Upper lobe of left lung (tissue), 6 donors: ENCODE results near the gene SH3GL2. TPM values are rescaled to one million over a fixed set of nuclear protein-coding genes. Genes with fewer than 3 reads are reported as not detected.

Experiments used
- ATAC-seq, 2 donors: fragments of 200-7000 bp; cut with Tn5 transposase; one replicate each; pipeline ENCODE4 v1.9.1; 2022; ENCODE audit warnings: mild to moderate bottlenecking in 2 of 2, moderate library complexity in 2 of 2; ENCODE audit not compliant: low FRiP score in 2 of 2
- DNase-seq, 2 donors: peaks; one replicate each; pipeline ENCODE4 v3.0.0-alpha.2; 2019 to 2020
- H3K27ac ChIP-seq, 4 donors: fragments of 200-600 bp; sonication (generic); one replicate each; pipeline ENCODE4 v1.5.1; 2016 to 2019
- H3K27me3 ChIP-seq, 4 donors: fragments of 200-600 bp; sonication (generic); one replicate each; pipeline ENCODE4 v1.5.1; 2017 to 2019
- H3K36me3 ChIP-seq, 4 donors: fragments of 200-600 bp; sonication (generic); one replicate each; pipeline ENCODE4 v1.5.1; 2016 to 2019
- H3K4me1 ChIP-seq, 4 donors: fragments of 200-600 bp; sonication (generic); one replicate each; pipeline ENCODE4 v1.5.1; 2018 to 2019
- H3K4me3 ChIP-seq, 4 donors: fragments of 200-600 bp; sonication (generic); one replicate each; pipeline ENCODE4 v1.5.1; 2017 to 2019; ENCODE audit warnings: mild to moderate bottlenecking in 2 of 4, moderate library complexity in 1 of 4
- H3K9me3 ChIP-seq, 4 donors: fragments of 200-600 bp; sonication (generic); one replicate each; pipeline ENCODE4 v1.5.1; 2018 to 2019
- EP300 ChIP-seq, 4 donors: sonication (generic); formaldehyde crosslinking; IDR thresholded peaks; one replicate each; pipeline ENCODE4 v1.5.1; 2017; ENCODE audit warnings: antibody characterized with exemption in 4 of 4, control low read depth in 2 of 4
- POLR2A ChIP-seq, 4 donors: fragments of 450-650 bp; IDR thresholded peaks; one replicate each; pipeline ENCODE4 v1.5.1; 2016 to 2017; ENCODE audit warnings: antibody characterized with exemption in 4 of 4, mild to moderate bottlenecking in 2 of 4
- POLR2AphosphoS5 ChIP-seq, 2 donors: sonication (generic); formaldehyde crosslinking; IDR thresholded peaks; one replicate each; pipeline ENCODE4 v1.5.1; 2017; ENCODE audit warnings: antibody characterized with exemption in 2 of 2
- WGBS, 2 donors: methylation state at CpG; one replicate each; pipeline ENCODE4 v1.1.5; 2017 to 2018; 5-methylcytosine and 5-hydroxymethylcytosine counted together
- total RNA-seq, 6 donors: library from RNA; depleted of rRNA in 4 of 6; stranded (reverse); fragments of >200 nt in 4 of 6; gene quantifications; one replicate each; pipeline versions ENCODE4 v1.1.0 to v1.2.1, GENCODE V29; 2016 to 2021
- TF ChIP-seq, protein P1 (sequence below), 6 experiments: fragments of 450-650 bp in 4 of 6; fragments of 200-600 bp in 2 of 6; sonication (generic) in 2 of 6; IDR thresholded peaks; one replicate each; pipeline ENCODE4 v1.5.1; 2016 to 2019; ENCODE audit warnings: antibody characterized with exemption in 6 of 6
- donor health status: DM: no; HTN: no; CAD: no; lungs with moderate emphysema.
- donor health status: DM: no; HTN: yes; CAD: no; lungs with severe emphysema.

The SH3GL2 gene
- total RNA-seq, 6 donors from 2014 or later, result 0.67 to 4.1 (median 1.3) TPM

DNA sequence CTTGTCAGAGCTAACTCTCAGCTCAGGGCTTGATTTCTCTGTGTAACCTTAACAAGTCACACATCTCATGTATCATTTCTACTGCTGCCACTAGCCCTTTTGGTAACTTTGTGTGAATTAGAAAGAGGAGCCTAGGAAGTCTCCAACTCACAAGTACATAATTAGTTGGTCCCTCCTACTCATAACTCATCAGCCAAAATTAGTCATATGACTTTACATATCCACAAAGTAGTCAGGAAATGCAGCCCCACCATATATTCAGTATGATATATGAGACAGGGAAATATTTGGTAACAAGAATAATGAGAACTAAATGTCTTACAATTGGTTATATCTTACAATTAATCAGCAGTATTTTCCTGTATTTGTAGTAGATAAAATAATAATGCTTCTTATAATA, 250.2 kb downstream of the SH3GL2 start:
- no peaks in the 10 kb centered on the region for H3K4me1 ChIP-seq
- ATAC-seq (no peak), DNase-seq (no peak)
- no peaks in the 10 kb centered on the region for H3K27me3 ChIP-seq
- H3K4me3 ChIP-seq, result no peak overlapping the region
- H3K27ac ChIP-seq, result no peak overlapping the region
- no peaks in the 10 kb centered on the region for H3K9me3 ChIP-seq
- no peaks in the 10 kb centered on the region for H3K36me3 ChIP-seq
- TF ChIP-seq POLR2AphosphoS5 (IDR thresholded peaks at IDR 0.05), result no peak
- TF ChIP-seq, protein P1, sequence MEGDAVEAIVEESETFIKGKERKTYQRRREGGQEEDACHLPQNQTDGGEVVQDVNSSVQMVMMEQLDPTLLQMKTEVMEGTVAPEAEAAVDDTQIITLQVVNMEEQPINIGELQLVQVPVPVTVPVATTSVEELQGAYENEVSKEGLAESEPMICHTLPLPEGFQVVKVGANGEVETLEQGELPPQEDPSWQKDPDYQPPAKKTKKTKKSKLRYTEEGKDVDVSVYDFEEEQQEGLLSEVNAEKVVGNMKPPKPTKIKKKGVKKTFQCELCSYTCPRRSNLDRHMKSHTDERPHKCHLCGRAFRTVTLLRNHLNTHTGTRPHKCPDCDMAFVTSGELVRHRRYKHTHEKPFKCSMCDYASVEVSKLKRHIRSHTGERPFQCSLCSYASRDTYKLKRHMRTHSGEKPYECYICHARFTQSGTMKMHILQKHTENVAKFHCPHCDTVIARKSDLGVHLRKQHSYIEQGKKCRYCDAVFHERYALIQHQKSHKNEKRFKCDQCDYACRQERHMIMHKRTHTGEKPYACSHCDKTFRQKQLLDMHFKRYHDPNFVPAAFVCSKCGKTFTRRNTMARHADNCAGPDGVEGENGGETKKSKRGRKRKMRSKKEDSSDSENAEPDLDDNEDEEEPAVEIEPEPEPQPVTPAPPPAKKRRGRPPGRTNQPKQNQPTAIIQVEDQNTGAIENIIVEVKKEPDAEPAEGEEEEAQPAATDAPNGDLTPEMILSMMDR (IDR thresholded peaks at IDR 0.05), result no peak
- TF ChIP-seq POLR2A (IDR thresholded peaks at IDR 0.05), result no peak
- no peak for TF ChIP-seq EP300 (IDR thresholded peaks at IDR 0.05)

DNA sequence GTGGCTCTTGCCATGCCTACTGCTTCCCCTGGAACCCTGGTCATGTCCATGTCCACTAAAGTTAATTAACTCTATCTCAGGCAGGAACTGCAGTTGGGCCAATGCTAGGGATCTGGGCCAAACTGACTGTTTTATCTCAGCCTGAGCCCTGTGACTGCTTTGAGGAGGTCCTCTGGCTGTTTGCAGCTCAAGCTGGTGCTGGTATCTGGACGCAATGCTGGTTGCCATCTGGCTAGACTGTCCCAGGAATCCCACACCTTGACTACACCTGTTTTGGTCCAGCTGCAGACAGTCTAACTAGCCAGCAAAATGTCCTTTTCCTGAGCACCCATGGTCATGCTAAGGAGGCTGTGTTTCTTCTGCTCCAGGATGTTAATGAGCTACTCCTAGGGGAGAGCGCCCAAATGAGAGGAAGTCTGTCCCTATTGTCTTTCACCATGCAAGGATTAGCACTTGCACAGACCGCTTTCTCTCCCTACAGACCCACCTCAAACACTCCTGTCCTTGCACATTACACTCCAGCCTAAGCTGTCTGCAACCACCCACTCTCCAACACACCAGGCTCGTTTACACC, 251.0 kb downstream of the SH3GL2 start:
- no peaks in the 10 kb centered on the region for H3K4me1 ChIP-seq
- H3K36me3 ChIP-seq, result no peaks in the 10 kb centered on the region
- no peak for DNase-seq
- no peaks in the 10 kb centered on the region for H3K9me3 ChIP-seq
- WGBS, 2 donors, result 73 to 86% methylated on average over 4 of the region's 4 CpGs
- no peak overlapping the region for H3K27ac ChIP-seq
- no peak for ATAC-seq
- TF ChIP-seq EP300 (IDR thresholded peaks at IDR 0.05) (no peak), POLR2A (IDR thresholded peaks at IDR 0.05) (no peak), POLR2AphosphoS5 (IDR thresholded peaks at IDR 0.05) (no peak)
- TF ChIP-seq, protein P1 (IDR thresholded peaks at IDR 0.05), result no peak
- H3K4me3 ChIP-seq, result no peak overlapping the region
- H3K27me3 ChIP-seq, result no peaks in the 10 kb centered on the region

DNA sequence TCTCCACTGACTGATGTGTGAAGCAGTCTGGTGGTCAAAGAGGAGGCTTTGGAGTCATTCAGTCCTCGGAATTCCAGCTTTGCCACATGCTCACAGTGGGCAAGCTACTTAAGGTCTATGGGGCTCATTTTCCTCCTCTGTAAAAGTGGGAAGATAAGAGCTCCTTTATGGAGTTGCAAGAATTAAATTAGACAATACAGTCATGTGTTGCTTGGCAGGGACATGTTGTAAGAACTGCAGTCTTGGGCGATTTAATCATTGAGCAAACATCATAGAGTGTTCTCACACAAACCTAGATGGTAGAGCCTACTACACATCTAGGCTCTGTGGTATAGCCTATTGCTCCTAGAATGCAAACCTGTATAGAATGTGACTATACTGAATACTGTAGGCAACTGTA, 253.9 kb downstream of the SH3GL2 start:
- Histone ChIP-seq H3K4me1 (no peaks in the 10 kb centered on the region), H3K4me3 (no peak overlapping the region), H3K27ac (no peak overlapping the region), H3K9me3 (no peaks in the 10 kb centered on the region), H3K27me3 (no peaks in the 10 kb centered on the region), H3K36me3 (no peaks in the 10 kb centered on the region)
- no peak for DNase-seq
- no peak for ATAC-seq
- WGBS, 2 donors, result 23 to 24% methylated on average over 2 of the region's 2 CpGs
- TF ChIP-seq EP300 (IDR thresholded peaks at IDR 0.05) (no peak), POLR2A (IDR thresholded peaks at IDR 0.05) (no peak), POLR2AphosphoS5 (IDR thresholded peaks at IDR 0.05) (no peak)
- TF ChIP-seq, protein P1 (IDR thresholded peaks at IDR 0.05), result no peak

DNA sequence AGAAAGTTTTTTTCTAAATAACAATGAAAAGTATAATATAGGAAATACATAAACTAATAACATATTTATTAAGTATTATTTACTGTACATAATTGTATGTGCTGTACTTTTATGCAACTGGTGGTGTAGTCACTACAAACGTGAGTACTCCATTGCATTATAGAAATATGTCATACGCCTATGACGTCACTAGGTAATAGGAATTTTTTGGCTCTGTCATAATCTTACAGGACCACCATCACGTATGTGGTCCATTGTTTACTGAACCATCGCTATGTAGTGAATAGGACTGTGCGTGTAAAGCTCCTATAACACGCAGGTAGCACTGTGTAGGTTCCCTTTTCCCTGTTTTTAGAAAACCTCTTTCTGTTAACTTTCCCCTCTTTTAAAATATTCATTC, 255.0 kb downstream of the SH3GL2 start:
- Histone ChIP-seq H3K27ac (no peak overlapping the region), H3K9me3 (no peaks in the 10 kb centered on the region), H3K27me3 (no peaks in the 10 kb centered on the region), H3K36me3 (no peaks in the 10 kb centered on the region), H3K4me3 (no peak overlapping the region), H3K4me1 (no peaks in the 10 kb centered on the region)
- 85 to 90% methylated on average over 7 of the region's 7 CpGs for WGBS, 2 donors
- ATAC-seq, result no peak
- DNase-seq, result no peak
- no peak for TF ChIP-seq POLR2A (IDR thresholded peaks at IDR 0.05)
- no peak for TF ChIP-seq POLR2AphosphoS5 (IDR thresholded peaks at IDR 0.05)
- no peak for TF ChIP-seq EP300 (IDR thresholded peaks at IDR 0.05)
- TF ChIP-seq, protein P1 (IDR thresholded peaks at IDR 0.05), result no peak

DNA sequence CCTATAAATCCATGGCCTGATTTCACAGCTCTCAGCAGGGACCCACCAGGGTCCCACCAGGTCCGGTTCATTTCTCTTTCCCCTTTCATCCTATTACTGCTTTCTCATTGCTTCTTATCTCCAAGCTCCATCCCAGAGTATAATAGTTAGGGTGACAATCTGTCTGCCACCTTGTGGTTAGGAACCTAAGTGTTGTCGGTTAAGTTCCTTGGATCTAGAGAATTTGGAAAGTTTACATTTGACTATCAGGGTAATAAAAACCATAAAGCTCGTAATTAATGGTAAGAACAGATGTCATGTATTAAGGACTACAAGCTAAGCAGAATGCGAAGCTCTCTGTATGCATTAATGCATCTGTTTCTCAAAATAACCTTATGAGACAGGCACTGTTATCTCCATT, 259.1 kb downstream of the SH3GL2 start:
- H3K27ac ChIP-seq, result no peak overlapping the region
- H3K4me1 ChIP-seq, result no peaks in the 10 kb centered on the region
- WGBS, 2 donors, result 63% methylated on average over 4 of the region's 4 CpGs
- no peaks in the 10 kb centered on the region for H3K9me3 ChIP-seq
- no peaks in the 10 kb centered on the region for H3K27me3 ChIP-seq
- DNase-seq, result no peak
- H3K36me3 ChIP-seq, result no peaks in the 10 kb centered on the region
- TF ChIP-seq POLR2A (IDR thresholded peaks at IDR 0.05), result no peak
- TF ChIP-seq, protein P1 (IDR thresholded peaks at IDR 0.05), result no peak
- no peak for TF ChIP-seq EP300 (IDR thresholded peaks at IDR 0.05)
- no peak for TF ChIP-seq POLR2AphosphoS5 (IDR thresholded peaks at IDR 0.05)
- no peak overlapping the region for H3K4me3 ChIP-seq
- no peak for ATAC-seq
